ENCODE data around the gene EPHA6.

- TF ChIP-seq CTCF (IDR thresholded peaks at IDR 0.05) (no peak), POLR2AphosphoS5 (IDR thresholded peaks at IDR 0.05; ENCODE audit: insufficient read depth in 1 of 2, low read depth in 1 of 2) (no peak), POLR2A (IDR thresholded peaks at IDR 0.05) (no peak)
Measured at GRCh38 chr3:97497138-97497537, 682.7 kb downstream of the EPHA6 start.
